Measurements from ENCODE around the gene TNS3.

Gene TNS3

DNA sequence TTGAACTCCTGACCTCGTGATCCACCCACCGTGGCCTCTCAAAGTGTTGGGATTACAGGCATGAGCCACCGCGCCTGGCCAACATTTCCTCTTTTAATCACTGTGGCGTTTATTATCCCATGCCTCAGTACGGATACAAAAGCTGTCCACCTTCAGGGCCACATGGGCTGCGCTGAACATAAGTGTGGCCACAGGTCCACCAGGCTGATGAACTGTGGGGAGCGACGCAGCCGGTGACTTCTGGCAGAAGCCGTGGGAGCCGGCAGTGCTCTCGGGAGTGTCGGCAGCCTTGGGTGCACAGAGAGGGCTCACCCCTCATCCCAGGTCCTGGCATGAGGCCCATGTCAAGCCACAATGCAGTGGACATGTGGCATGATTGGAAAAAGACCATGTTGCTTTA, 223.6 kb downstream of the TNS3 start:
- 95% methylated on average over 13 of the region's 14 CpGs for WGBS (ENCODE audit: insufficient coverage)
- H3K4me3 ChIP-seq (ENCODE audit: control insufficient read depth in 1 of 7, extremely low read depth in 1 of 7, insufficient read depth in 4 of 7, low read depth in 2 of 7, low read length in 6 of 7): no peak overlapping the region
- H3K27ac ChIP-seq (ENCODE audit: insufficient read depth in 1 of 2, low read depth in 1 of 2, low read length in 2 of 2, poor library complexity in 1 of 2, severe bottlenecking in 2 of 2): no peak overlapping the region
- CTCF ChIA-PET: no interaction called here
- peaks cover 4 to 44% (median 23%) of the 10 kb centered on the region in 4 experiments for H3K36me3 ChIP-seq (ENCODE audit: control insufficient read depth in 4 of 4, insufficient read depth in 4 of 4, low read length in 3 of 4)
- no peak for DNase-seq
- H3K27me3 ChIP-seq (replicated peaks in 2 of 5; ENCODE audit: control insufficient read depth in 4 of 5, insufficient read depth in 5 of 5, low read length in 4 of 5): no peaks in the 10 kb centered on the region
- H3K9me3 ChIP-seq (ENCODE audit: control extremely low read depth in 1 of 5, control insufficient read depth in 4 of 5, insufficient read depth in 2 of 5, low read depth in 1 of 5, low read length in 4 of 5): no peaks in the 10 kb centered on the region
- H3K4me1 ChIP-seq (ENCODE audit: control extremely low read depth in 1 of 4, control insufficient read depth in 4 of 4, insufficient read depth in 4 of 4, low read length in 3 of 4): peaks cover 0 to 5% (median 0%) of the 10 kb centered on the region in 4 experiments
- POLR2A ChIA-PET: no interaction called here

DNA sequence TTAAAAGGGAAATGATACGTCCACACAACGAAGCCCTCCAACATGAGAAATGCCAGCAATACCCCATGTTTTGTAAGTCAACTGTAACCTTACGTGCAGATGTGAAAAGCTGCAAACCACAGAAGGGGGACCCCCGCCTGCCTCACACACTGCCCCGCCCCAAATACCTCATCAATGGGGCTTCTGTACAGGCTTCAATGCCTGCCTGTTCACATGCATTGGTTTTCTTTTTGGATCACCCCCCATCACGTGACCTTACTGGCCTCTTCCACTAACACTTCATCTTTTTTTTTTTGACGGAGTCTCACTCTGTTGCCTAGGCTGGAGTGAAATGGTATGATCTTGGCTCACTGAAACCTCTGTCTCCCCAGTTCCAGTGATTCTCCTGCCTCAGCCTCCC, 224.0 kb downstream of the TNS3 start:
- POLR2A ChIA-PET: no interaction called here
- WGBS (ENCODE audit: insufficient coverage): 92% methylated on average over 4 of the region's 7 CpGs
- H3K36me3 ChIP-seq (ENCODE audit: control insufficient read depth in 4 of 4, insufficient read depth in 4 of 4, low read length in 3 of 4): peaks cover under 1 to 40% (median 23%) of the 10 kb centered on the region in 4 experiments
- H3K4me3 ChIP-seq (ENCODE audit: control insufficient read depth in 1 of 7, extremely low read depth in 1 of 7, insufficient read depth in 4 of 7, low read depth in 2 of 7, low read length in 6 of 7): no peak overlapping the region
- DNase-seq: no peak
- no peaks in the 10 kb centered on the region for H3K27me3 ChIP-seq (replicated peaks in 2 of 5; ENCODE audit: control insufficient read depth in 4 of 5, insufficient read depth in 5 of 5, low read length in 4 of 5)
- CTCF ChIA-PET: no interaction called here
- H3K27ac ChIP-seq (ENCODE audit: insufficient read depth in 1 of 2, low read depth in 1 of 2, low read length in 2 of 2, poor library complexity in 1 of 2, severe bottlenecking in 2 of 2): no peak overlapping the region
- H3K9me3 ChIP-seq (ENCODE audit: control extremely low read depth in 1 of 5, control insufficient read depth in 4 of 5, insufficient read depth in 2 of 5, low read depth in 1 of 5, low read length in 4 of 5): no peaks in the 10 kb centered on the region
- peaks cover 0 to 5% (median 0%) of the 10 kb centered on the region in 4 experiments for H3K4me1 ChIP-seq (ENCODE audit: control extremely low read depth in 1 of 4, control insufficient read depth in 4 of 4, insufficient read depth in 4 of 4, low read length in 3 of 4)

DNA sequence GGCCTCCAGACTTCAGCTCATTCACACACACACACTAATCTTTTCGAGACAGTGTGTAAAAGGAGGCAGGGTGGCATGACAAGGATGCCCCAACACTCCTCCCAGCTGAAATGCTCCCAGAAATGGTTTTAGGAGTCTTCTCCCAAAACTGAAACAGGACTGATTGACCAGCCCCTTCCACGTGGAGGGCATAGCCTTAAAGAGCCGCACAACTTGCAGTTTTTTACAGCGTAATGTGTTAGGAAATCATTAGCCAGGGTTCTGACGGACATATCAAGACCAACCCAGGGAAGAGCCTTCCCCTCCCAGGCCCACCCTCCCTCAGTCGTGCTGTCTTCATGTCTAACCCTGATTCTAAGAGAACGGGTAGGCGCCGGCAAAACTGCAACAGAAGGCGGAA, 224.6 kb downstream of the TNS3 start:
- POLR2A ChIA-PET: no interaction called here
- CTCF ChIA-PET: no interaction called here
- peaks cover 0 to 5% (median 0%) of the 10 kb centered on the region in 4 experiments for H3K4me1 ChIP-seq (ENCODE audit: control extremely low read depth in 1 of 4, control insufficient read depth in 4 of 4, insufficient read depth in 4 of 4, low read length in 3 of 4)
- no peaks in the 10 kb centered on the region for H3K27me3 ChIP-seq (replicated peaks in 2 of 5; ENCODE audit: control insufficient read depth in 4 of 5, insufficient read depth in 5 of 5, low read length in 4 of 5)
- no peak overlapping the region for H3K27ac ChIP-seq (ENCODE audit: insufficient read depth in 1 of 2, low read depth in 1 of 2, low read length in 2 of 2, poor library complexity in 1 of 2, severe bottlenecking in 2 of 2)
- DNase-seq: no peak
- peaks cover 2 to 43% (median 24%) of the 10 kb centered on the region in 4 experiments for H3K36me3 ChIP-seq (ENCODE audit: control insufficient read depth in 4 of 4, insufficient read depth in 4 of 4, low read length in 3 of 4)
- 96% methylated on average over 10 of the region's 10 CpGs for WGBS (ENCODE audit: insufficient coverage)
- no peak overlapping the region for H3K4me3 ChIP-seq (ENCODE audit: control insufficient read depth in 1 of 7, extremely low read depth in 1 of 7, insufficient read depth in 4 of 7, low read depth in 2 of 7, low read length in 6 of 7)
- H3K9me3 ChIP-seq (ENCODE audit: control extremely low read depth in 1 of 5, control insufficient read depth in 4 of 5, insufficient read depth in 2 of 5, low read depth in 1 of 5, low read length in 4 of 5): no peaks in the 10 kb centered on the region

DNA sequence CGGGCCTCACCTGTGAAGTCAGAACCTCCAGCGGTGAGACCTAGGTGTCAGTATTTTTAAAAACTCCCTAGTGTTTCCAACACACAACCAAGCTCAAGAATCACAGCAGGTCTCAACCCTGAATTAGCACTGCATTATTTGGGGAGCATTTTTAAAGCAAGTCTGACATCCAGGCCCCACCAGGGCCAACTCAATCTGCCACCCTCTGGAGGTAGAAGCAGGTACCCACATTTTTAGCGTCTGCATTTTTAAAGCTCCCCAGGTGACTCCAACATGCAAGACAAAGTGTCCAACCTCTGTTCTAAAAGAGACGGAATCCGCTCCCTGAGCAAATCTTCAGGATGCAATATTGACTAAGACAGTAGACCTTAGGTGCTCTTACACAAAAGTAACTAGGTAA, 225.7 kb downstream of the TNS3 start:
- Histone ChIP-seq H3K36me3 (ENCODE audit: control insufficient read depth in 4 of 4, insufficient read depth in 4 of 4, low read length in 3 of 4) (peaks cover 2 to 40% (median 26%) of the 10 kb centered on the region in 4 experiments), H3K9me3 (ENCODE audit: control extremely low read depth in 1 of 5, control insufficient read depth in 4 of 5, insufficient read depth in 2 of 5, low read depth in 1 of 5, low read length in 4 of 5) (no peaks in the 10 kb centered on the region), H3K4me1 (ENCODE audit: control extremely low read depth in 1 of 4, control insufficient read depth in 4 of 4, insufficient read depth in 4 of 4, low read length in 3 of 4) (peaks cover 0 to 5% (median 0%) of the 10 kb centered on the region in 4 experiments), H3K4me3 (ENCODE audit: control insufficient read depth in 1 of 7, extremely low read depth in 1 of 7, insufficient read depth in 4 of 7, low read depth in 2 of 7, low read length in 6 of 7) (no peak overlapping the region), H3K27ac (ENCODE audit: insufficient read depth in 1 of 2, low read depth in 1 of 2, low read length in 2 of 2, poor library complexity in 1 of 2, severe bottlenecking in 2 of 2) (no peak overlapping the region), H3K27me3 (replicated peaks in 2 of 5; ENCODE audit: control insufficient read depth in 4 of 5, insufficient read depth in 5 of 5, low read length in 4 of 5) (no peaks in the 10 kb centered on the region)
- WGBS (ENCODE audit: insufficient coverage): 100% methylated on average over 5 of the region's 5 CpGs
- ChIA-PET POLR2A (no interaction called here), CTCF (no interaction called here)
- no peak for DNase-seq

DNA sequence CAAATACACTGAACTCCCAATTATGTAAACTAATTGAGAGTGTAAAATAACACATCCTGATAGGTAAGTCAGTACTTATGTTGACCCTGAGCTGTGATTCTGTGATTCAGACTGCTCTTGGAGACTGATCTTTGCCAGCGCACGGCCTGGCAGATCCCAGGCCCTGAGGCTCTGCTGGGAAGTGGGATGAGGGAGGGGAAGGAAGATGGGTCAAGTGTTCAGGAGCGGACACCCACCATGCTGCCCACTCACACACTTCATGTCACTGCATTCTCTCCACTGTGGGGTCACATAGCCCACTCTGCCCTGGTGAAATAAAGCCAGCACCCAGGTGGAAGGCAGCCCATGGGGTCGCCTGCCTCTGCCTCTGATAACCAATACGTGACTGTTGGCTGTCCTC, 226.2 kb downstream of the TNS3 start:
- H3K27ac ChIP-seq (ENCODE audit: insufficient read depth in 1 of 2, low read depth in 1 of 2, low read length in 2 of 2, poor library complexity in 1 of 2, severe bottlenecking in 2 of 2): no peak overlapping the region
- no peak overlapping the region for H3K4me3 ChIP-seq (ENCODE audit: control insufficient read depth in 1 of 7, extremely low read depth in 1 of 7, insufficient read depth in 4 of 7, low read depth in 2 of 7, low read length in 6 of 7)
- H3K9me3 ChIP-seq (ENCODE audit: control extremely low read depth in 1 of 5, control insufficient read depth in 4 of 5, insufficient read depth in 2 of 5, low read depth in 1 of 5, low read length in 4 of 5): no peaks in the 10 kb centered on the region
- no peak for DNase-seq
- WGBS (ENCODE audit: insufficient coverage): 96% methylated on average over 2 of the region's 5 CpGs
- ChIA-PET POLR2A (no interaction called here), CTCF (no interaction called here)
- H3K4me1 ChIP-seq (ENCODE audit: control extremely low read depth in 1 of 4, control insufficient read depth in 4 of 4, insufficient read depth in 4 of 4, low read length in 3 of 4): peaks cover 0 to 5% (median 0%) of the 10 kb centered on the region in 4 experiments
- H3K27me3 ChIP-seq (replicated peaks in 2 of 5; ENCODE audit: control insufficient read depth in 4 of 5, insufficient read depth in 5 of 5, low read length in 4 of 5): no peaks in the 10 kb centered on the region
- H3K36me3 ChIP-seq (ENCODE audit: control insufficient read depth in 4 of 4, insufficient read depth in 4 of 4, low read length in 3 of 4): peaks cover 2 to 40% (median 24%) of the 10 kb centered on the region in 4 experiments

DNA sequence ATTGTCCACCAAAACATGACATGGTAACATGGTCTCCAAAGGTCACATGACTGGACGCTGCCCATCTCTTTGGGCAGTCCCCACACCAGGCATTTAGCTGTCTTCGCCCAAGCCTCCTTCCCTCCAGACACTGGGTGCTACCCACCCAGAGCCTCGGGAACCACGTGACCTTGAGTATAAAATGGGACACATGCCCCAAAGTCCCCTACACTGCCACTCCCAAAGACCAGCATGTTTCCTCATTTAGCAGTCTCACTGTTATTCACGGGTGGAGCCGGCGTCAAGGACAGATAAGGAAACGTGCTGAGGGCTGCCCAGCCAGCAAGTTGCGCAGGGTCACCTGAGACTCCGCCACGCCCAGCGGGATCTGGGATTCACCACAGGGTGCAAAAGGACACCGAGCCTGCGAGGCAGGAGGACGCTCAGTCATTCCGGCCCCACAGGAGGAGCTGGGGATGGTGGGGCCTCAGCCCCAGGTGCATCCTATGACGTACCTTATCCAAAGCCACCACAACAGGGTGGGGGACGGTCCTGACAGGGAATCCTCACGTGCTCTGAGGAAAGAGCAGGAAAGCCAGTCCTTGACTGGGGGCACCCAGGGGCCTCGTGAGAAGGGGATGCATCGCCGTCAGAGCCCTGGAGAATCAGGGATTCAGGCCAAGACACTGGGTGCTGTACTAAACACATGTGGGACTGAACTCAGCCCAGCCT, 226.9 kb downstream of the TNS3 start:
- H3K27ac ChIP-seq (ENCODE audit: insufficient read depth in 1 of 2, low read depth in 1 of 2, low read length in 2 of 2, poor library complexity in 1 of 2, severe bottlenecking in 2 of 2): no peak overlapping the region
- CTCF ChIA-PET: no interaction called here
- peaks cover 2 to 36% (median 24%) of the 10 kb centered on the region in 4 experiments for H3K36me3 ChIP-seq (ENCODE audit: control insufficient read depth in 4 of 4, insufficient read depth in 4 of 4, low read length in 3 of 4)
- no peak for DNase-seq
- H3K9me3 ChIP-seq (ENCODE audit: control extremely low read depth in 1 of 5, control insufficient read depth in 4 of 5, insufficient read depth in 2 of 5, low read depth in 1 of 5, low read length in 4 of 5): no peaks in the 10 kb centered on the region
- POLR2A ChIA-PET: no interaction called here
- WGBS (ENCODE audit: insufficient coverage): 97% methylated on average over 22 of the region's 22 CpGs
- H3K4me3 ChIP-seq (ENCODE audit: control insufficient read depth in 1 of 7, extremely low read depth in 1 of 7, insufficient read depth in 4 of 7, low read depth in 2 of 7, low read length in 6 of 7): no peak overlapping the region
- H3K27me3 ChIP-seq (replicated peaks in 2 of 5; ENCODE audit: control insufficient read depth in 4 of 5, insufficient read depth in 5 of 5, low read length in 4 of 5): no peaks in the 10 kb centered on the region
- H3K4me1 ChIP-seq (ENCODE audit: control extremely low read depth in 1 of 4, control insufficient read depth in 4 of 4, insufficient read depth in 4 of 4, low read length in 3 of 4): peaks cover 0 to 5% (median 0%) of the 10 kb centered on the region in 4 experiments

DNA sequence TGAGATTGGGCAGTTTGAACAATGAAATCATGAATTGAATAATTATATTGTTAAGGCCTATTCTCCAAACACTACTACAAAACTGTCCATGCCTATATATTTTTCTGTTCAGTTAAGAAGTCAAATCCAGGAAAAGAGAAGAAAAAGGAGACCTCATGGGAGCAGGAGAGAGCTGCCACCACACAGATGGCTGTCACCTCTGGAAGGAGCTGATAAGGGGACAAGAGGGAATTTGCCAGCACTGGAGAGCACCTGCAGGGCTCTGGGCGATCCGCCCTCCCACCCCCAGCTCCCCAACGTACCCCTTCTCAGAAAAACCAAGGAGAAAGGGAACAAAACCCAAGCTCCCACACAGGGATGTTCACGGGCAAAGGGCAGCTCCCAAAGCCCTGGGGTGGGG, 227.8 kb downstream of the TNS3 start:
- no peak for DNase-seq
- CTCF ChIA-PET: no interaction called here
- POLR2A ChIA-PET: no interaction called here
- H3K4me3 ChIP-seq (ENCODE audit: control insufficient read depth in 1 of 7, extremely low read depth in 1 of 7, insufficient read depth in 4 of 7, low read depth in 2 of 7, low read length in 6 of 7): no peak overlapping the region
- WGBS (ENCODE audit: insufficient coverage): no CpG with 5 or more reads among the region's 4 CpGs
- H3K27ac ChIP-seq (ENCODE audit: insufficient read depth in 1 of 2, low read depth in 1 of 2, low read length in 2 of 2, poor library complexity in 1 of 2, severe bottlenecking in 2 of 2): no peak overlapping the region
- H3K36me3 ChIP-seq (ENCODE audit: control insufficient read depth in 4 of 4, insufficient read depth in 4 of 4, low read length in 3 of 4): peaks cover 2 to 31% (median 23%) of the 10 kb centered on the region in 4 experiments
- H3K27me3 ChIP-seq (replicated peaks in 2 of 5; ENCODE audit: control insufficient read depth in 4 of 5, insufficient read depth in 5 of 5, low read length in 4 of 5): no peaks in the 10 kb centered on the region
- H3K4me1 ChIP-seq (ENCODE audit: control extremely low read depth in 1 of 4, control insufficient read depth in 4 of 4, insufficient read depth in 4 of 4, low read length in 3 of 4): peaks cover 0 to 5% (median 0%) of the 10 kb centered on the region in 4 experiments
- no peaks in the 10 kb centered on the region for H3K9me3 ChIP-seq (ENCODE audit: control extremely low read depth in 1 of 5, control insufficient read depth in 4 of 5, insufficient read depth in 2 of 5, low read depth in 1 of 5, low read length in 4 of 5)
